A549 (cell line): ENCODE data around the gene C2orf78.

Source experiments
- CEBPB ChIP-seq, 2 experiments: fragments of >200 bp in 1 of 2; sonication (Bioruptor Twin) in 1 of 2; formaldehyde crosslinking in 1 of 2; IDR thresholded peaks; 2 replicates each; pipeline ENCODE4 v1.6.1; 2012 to 2016
- CHD2 ChIP-seq: fragments of 150-350 bp; IDR thresholded peaks from 2 replicates; pipeline ENCODE4 v1.6.1; 2014; ENCODE audit warnings: low read length; ENCODE audit not compliant: partially characterized antibody
- CTCF ChIP-seq: fragments of >200 bp; sonication (Bioruptor Twin); formaldehyde crosslinking; IDR thresholded peaks from 3 replicates; pipeline ENCODE4 v1.5.1; 2016
- E2F6 ChIP-seq: IDR thresholded peaks from 2 replicates; pipeline ENCODE4 v1.6.1; 2012; ENCODE audit warnings: low read depth, borderline replicate concordance
- EP300 ChIP-seq, 2 experiments: fragments of >200 bp; sonication (Bioruptor Twin); formaldehyde crosslinking; IDR thresholded peaks; 2 replicates in 1 of 2; 3 replicates in 1 of 2; pipeline ENCODE4 v1.6.1; 2016 to 2017
- HES2 ChIP-seq: fragments of >200 bp; sonication (Bioruptor Twin); formaldehyde crosslinking; IDR thresholded peaks from 2 replicates; pipeline ENCODE4 v1.6.1; 2016
- MAFK ChIP-seq: fragments of 450-650 bp; IDR thresholded peaks from 2 replicates; pipeline ENCODE4 v1.6.1; 2014; ENCODE audit not compliant: partially characterized antibody
- MAX ChIP-seq: IDR thresholded peaks from 2 replicates; pipeline ENCODE4 v1.6.1; 2012
- NR3C1 ChIP-seq: fragments of >200 bp; sonication (Bioruptor Twin); formaldehyde crosslinking; IDR thresholded peaks from 3 replicates; pipeline ENCODE4 v1.6.1; 2017
- PHF8 ChIP-seq: fragments of 200-600 bp; sonication (generic); IDR thresholded peaks from 2 replicates; pipeline ENCODE4 v1.6.1; 2016; ENCODE audit warnings: low read depth, mild to moderate bottlenecking, antibody characterized with exemption, moderate library complexity, borderline replicate concordance
- POLR2A ChIP-seq: IDR thresholded peaks from 2 replicates; pipeline ENCODE4 v1.6.1; 2012; ENCODE audit warnings: mild to moderate bottlenecking, low read length
- POLR2AphosphoS2 ChIP-seq: conservative IDR thresholded peaks from 2 replicates; pipeline ENCODE4 v1.6.1; 2012; ENCODE audit warnings: low read length, improper control_type of control experiment, inconsistent platforms
- RAD21 ChIP-seq, 2 experiments: fragments of >200 bp in 1 of 2; sonication (Bioruptor Twin) in 1 of 2; formaldehyde crosslinking in 1 of 2; IDR thresholded peaks in 1 of 2; conservative IDR thresholded peaks in 1 of 2; 2 replicates in 1 of 2; 3 replicates in 1 of 2; pipeline ENCODE4 v1.6.1; 2012 to 2018; ENCODE audit warnings: inconsistent platforms in 1 of 2
- SMC3 ChIP-seq: fragments of >200 bp; sonication (Bioruptor Twin); formaldehyde crosslinking; IDR thresholded peaks from 3 replicates; pipeline ENCODE4 v1.6.1; 2018; ENCODE audit warnings: inconsistent platforms

- TF ChIP-seq CTCF (no peak), NR3C1 (no peak), EP300 (IDR thresholded peaks at IDR 0.05) (no peak), CHD2 (no peak), MAX (peak; percentile 87), PHF8 (peak; percentile 97), POLR2A (peak; percentile 83), E2F6 (peak; percentile 47; the same call in 1 of the 2 replicates), RAD21 (conservative IDR thresholded peaks at IDR 0.05 in 1 of 2, IDR thresholded peaks at IDR 0.05 in 1 of 2) (no peak), HES2 (no peak), CEBPB (IDR thresholded peaks at IDR 0.05) (peak in 1 of 2 experiments; percentile 60; a peak in 2 of 4 replicates), MAFK (no peak), SMC3 (no peak), POLR2AphosphoS2 (no peak)
Observed at GRCh38 chr2:73828818-73829570, 45.0 kb downstream of the C2orf78 start, which contains the start of gene STAMBP.
